Stomach (tissue), 9 donors: Measurements from ENCODE around the gene CAP1. TPM values are rescaled to one million over a fixed set of nuclear protein-coding genes. Genes with fewer than 3 reads are reported as not detected.

Source experiments
- DNase-seq, 2 donors: peaks; one replicate each; pipeline versions ENCODE4 v3.0.0 to v3.0.0-alpha.2; 2013 to 2019
- H3K27ac ChIP-seq, 5 donors: fragments of 200-600 bp in 4 of 5; sonication (generic) in 4 of 5; one replicate each; pipeline ENCODE4 v1.5.1; 2013 to 2019; ENCODE audit warnings: mild to moderate bottlenecking in 1 of 5, moderate library complexity in 1 of 5
- H3K27me3 ChIP-seq, 3 donors: fragments of 200-600 bp; sonication (generic); one replicate each; pipeline ENCODE4 v1.5.1; 2017 to 2019; ENCODE audit warnings: mixed run types in 1 of 3
- H3K36me3 ChIP-seq, 4 donors: fragments of 200-600 bp; sonication (generic); 1 replicate in 3 of 4; 2 replicates in 1 of 4; pipeline ENCODE4 v1.5.1; 2016 to 2019
- H3K4me1 ChIP-seq, 4 donors: fragments of 200-600 bp; sonication (generic); one replicate each; pipeline ENCODE4 v1.5.1; 2016 to 2019
- H3K4me3 ChIP-seq, 4 donors: fragments of 200-600 bp; sonication (generic) in 3 of 4; one replicate each; pipeline ENCODE4 v1.5.1; 2016 to 2019; ENCODE audit warnings: mild to moderate bottlenecking in 1 of 4
- H3K9me3 ChIP-seq, 4 donors: fragments of 200-600 bp; sonication (generic); one replicate each; pipeline ENCODE4 v1.5.1; 2016 to 2019
- CTCF ChIP-seq, 7 experiments: fragments of 450-650 bp in 4 of 7; fragments of 200-600 bp in 3 of 7; sonication (generic) in 3 of 7; IDR thresholded peaks; one replicate each; pipeline ENCODE4 v1.5.1; 2016 to 2019; ENCODE audit warnings: antibody characterized with exemption in 7 of 7, control low read depth in 2 of 7, mild to moderate bottlenecking in 1 of 7
- EP300 ChIP-seq: sonication (generic); formaldehyde crosslinking; IDR thresholded peaks from one replicate; pipeline ENCODE4 v1.6.1; 2017; ENCODE audit warnings: antibody characterized with exemption
- POLR2A ChIP-seq, 4 donors: fragments of 450-650 bp; IDR thresholded peaks; one replicate each; pipeline ENCODE4 v1.6.1; 2016; ENCODE audit warnings: antibody characterized with exemption in 4 of 4, control low read depth in 2 of 4, mild to moderate bottlenecking in 1 of 4, moderate library complexity in 1 of 4
- POLR2AphosphoS5 ChIP-seq, 3 donors: sonication (generic); formaldehyde crosslinking; IDR thresholded peaks; one replicate each; pipeline ENCODE4 v1.6.1; 2016; ENCODE audit warnings: antibody characterized with exemption in 3 of 3
- WGBS, 5 donors: extraction: QIAGEN DNeasy Blood & Tissue Kit in 3 of 5; methylation state at CpG; one replicate each; pipeline versions ENCODE4 v1.1.5 to v1.1.7; 2013 to 2018; 5-methylcytosine and 5-hydroxymethylcytosine counted together
- intact Hi-C: fragments of 100-400 bp; cut with DNase I; formaldehyde crosslinking; loops from one replicate; pipeline ENCODE4 v1.15.1; 2023; ENCODE audit warnings: low total_unique reads
- polyA plus RNA-seq, 3 donors: library from polyadenylated mRNA; stranded (reverse); fragments of 200-250 nt; gene quantifications; one replicate each; pipeline ENCODE4 v1.2.3, GENCODE V29; 2013
- total RNA-seq, 5 donors: library from RNA; depleted of rRNA; stranded (reverse); fragments of >200 nt; gene quantifications; one replicate each; pipeline versions ENCODE4 v1.1.0 to v1.2.3, GENCODE V29; 2014 to 2016
- donor health status: healthy with polysubstance abuse.
- donor health status: Bipolar disorder and iron deficiency.
- donor health status: healthy.

CAP1 gene
- total and polyA plus RNA-seq, 8 donors = 95.5 to 252 (median 154) TPM

- intact Hi-C loops = no loop called here
- Histone ChIP-seq H3K9me3 (no peaks in the 10 kb centered on the region), H3K4me1 (no peaks in the 10 kb centered on the region), H3K27ac (no peak overlapping the region), H3K27me3 (no peaks in the 10 kb centered on the region), H3K4me3 (no peak overlapping the region), H3K36me3 (no peaks in the 10 kb centered on the region)
- TF ChIP-seq EP300 (no peak), CTCF (IDR thresholded peaks at IDR 0.05) (no peak), POLR2A (IDR thresholded peaks at IDR 0.05) (no peak)
- 70 to 80% (median 71%) methylated on average over 5 of the region's 5 CpGs for WGBS, 5 donors
- DNase-seq = no peak
Observed at GRCh38 chr1:40017951-40018575, 22.5 kb upstream of the CAP1 start.

- Histone ChIP-seq H3K27ac (no peak overlapping the region), H3K4me1 (no peaks in the 10 kb centered on the region), H3K4me3 (no peak overlapping the region), H3K27me3 (no peaks in the 10 kb centered on the region), H3K36me3 (no peaks in the 10 kb centered on the region), H3K9me3 (peaks cover 0 to 6% (median 2%) of the 10 kb centered on the region in 4 donors)
- TF ChIP-seq EP300 (no peak), CTCF (IDR thresholded peaks at IDR 0.05) (no peak)
- DNase-seq = no peak
- 49 to 55% (median 51%) methylated on average over 4 of the region's 4 CpGs for WGBS, 5 donors
- intact Hi-C loops = loop anchor here (10.0 kb wide), 1 partner anchor 96 kb away; no protein-coding TSS in a partner anchor
Observed at GRCh38 chr1:40020447-40021085, 20.0 kb upstream of the CAP1 start.

- Histone ChIP-seq H3K4me3 (no peak overlapping the region), H3K27ac (no peak overlapping the region), H3K4me1 (no peaks in the 10 kb centered on the region), H3K27me3 (no peaks in the 10 kb centered on the region), H3K9me3 (peaks cover 0 to 6% (median 5%) of the 10 kb centered on the region in 4 donors), H3K36me3 (no peaks in the 10 kb centered on the region)
- intact Hi-C loops = loop anchor here (10.0 kb wide), 1 partner anchor 99 kb away; no protein-coding TSS in a partner anchor
- no peak for DNase-seq
- TF ChIP-seq POLR2AphosphoS5 (IDR thresholded peaks at IDR 0.05) (no peak), EP300 (no peak)
- 79 to 93% (median 82%) methylated on average over 4 of the region's 4 CpGs for WGBS, 5 donors
Observed at GRCh38 chr1:40023379-40023944, 17.1 kb upstream of the CAP1 start.

GRCh38 chr1:40024671-40025070, 15.9 kb upstream of the CAP1 start:
- TF ChIP-seq CTCF (IDR thresholded peaks at IDR 0.05) (no peak), POLR2A (IDR thresholded peaks at IDR 0.05) (no peak), EP300 (no peak), POLR2AphosphoS5 (IDR thresholded peaks at IDR 0.05) (no peak)
- Histone ChIP-seq H3K4me3 (no peak overlapping the region), H3K27me3 (no peaks in the 10 kb centered on the region), H3K36me3 (no peaks in the 10 kb centered on the region), H3K27ac (no peak overlapping the region), H3K4me1 (no peaks in the 10 kb centered on the region), H3K9me3 (peaks cover 0 to 6% (median 5%) of the 10 kb centered on the region in 4 donors)
- WGBS, 5 donors = 48 to 62% (median 52%) methylated on average over 2 of the region's 2 CpGs
- DNase-seq = no peak
- intact Hi-C loops = loop anchor here (10.0 kb wide), 1 partner anchor 100 kb away; no protein-coding TSS in a partner anchor

- no peak overlapping the region for H3K27ac ChIP-seq
- TF ChIP-seq POLR2A (IDR thresholded peaks at IDR 0.05) (no peak), POLR2AphosphoS5 (IDR thresholded peaks at IDR 0.05) (no peak), EP300 (no peak), CTCF (IDR thresholded peaks at IDR 0.05) (no peak)
- H3K36me3 ChIP-seq = no peaks in the 10 kb centered on the region
- intact Hi-C loops = loop anchor here (10.0 kb wide), 1 partner anchor 103 kb away; no protein-coding TSS in a partner anchor
- peaks cover 0 to 6% (median 5%) of the 10 kb centered on the region in 4 donors for H3K9me3 ChIP-seq
- no peak overlapping the region for H3K4me3 ChIP-seq
- no peaks in the 10 kb centered on the region for H3K27me3 ChIP-seq
- H3K4me1 ChIP-seq = peaks cover 0 to 12% (median 5%) of the 10 kb centered on the region in 4 donors
- no peak for DNase-seq
Observed at GRCh38 chr1:40027647-40028046, 12.9 kb upstream of the CAP1 start.
